ENCODE data around the gene CTDSPL.

CTDSPL gene

DNA sequence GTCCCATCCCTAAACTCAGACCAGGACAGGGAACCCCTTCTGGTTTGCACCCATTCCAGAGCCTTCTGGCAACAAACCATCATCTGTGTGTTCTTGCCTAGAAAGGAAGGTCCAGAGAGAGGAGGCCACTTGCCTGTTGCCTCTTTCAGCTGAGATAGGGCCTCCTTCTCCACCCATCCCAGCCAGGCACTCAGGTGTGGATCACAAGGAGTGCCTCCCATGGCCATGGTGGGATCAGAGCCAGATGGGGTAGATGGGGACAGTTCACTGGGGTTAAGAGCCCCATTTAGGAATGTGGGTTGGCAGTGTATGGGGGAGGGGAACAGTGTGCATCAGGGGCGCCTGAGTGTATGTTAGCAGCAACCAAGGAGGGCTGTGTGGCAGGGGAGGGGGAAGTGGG, 8.9 kb upstream of the CTDSPL start:
- Histone ChIP-seq H3K4me2 (ENCODE audit: insufficient read depth, low read length, poor library complexity, severe bottlenecking) (no peak overlapping the region), H3K18ac (ENCODE audit: low read length) (no peak overlapping the region), H2BK15ac (ENCODE audit: low read length) (no peak overlapping the region), H3K27me3 (ENCODE audit: control insufficient read depth in 3 of 3, insufficient read depth in 3 of 3, low read depth in 1 of 3, low read length in 3 of 3) (no peaks in the 10 kb centered on the region), H2BK120ac (ENCODE audit: low read depth, low read length) (no peak overlapping the region), H2BK12ac (ENCODE audit: low read length) (no peak overlapping the region), H4K91ac (ENCODE audit: low read depth, low read length, poor library complexity) (no peak overlapping the region), H3K9me3 (replicated peaks in 1 of 2; ENCODE audit: control insufficient read depth in 2 of 2, insufficient read depth in 1 of 2, low read depth in 1 of 2, low read length in 2 of 2) (no peaks in the 10 kb centered on the region), H3K36me3 (replicated peaks in 1 of 2; ENCODE audit: control insufficient read depth in 2 of 2, insufficient read depth in 2 of 2, low read length in 2 of 2) (no peaks in the 10 kb centered on the region), H3K79me1 (ENCODE audit: low read depth, low read length) (no peaks in the 10 kb centered on the region), H2AK5ac (ENCODE audit: low read depth, low read length) (no peak overlapping the region), H3K4ac (ENCODE audit: low read length) (no peak overlapping the region), H3K9ac (ENCODE audit: low read depth, low read length, poor library complexity) (peak overlapping the region; percentile 27), H3K14ac (ENCODE audit: low read length) (no peak overlapping the region), H2AFZ (ENCODE audit: low read length) (no peak overlapping the region), H4K8ac (ENCODE audit: low read depth, low read length) (no peak overlapping the region), H3K4me1 (ENCODE audit: control insufficient read depth in 2 of 2, insufficient read depth in 1 of 2, low read depth in 1 of 2, low read length in 2 of 2) (peaks cover 0 to 1% of the 10 kb centered on the region in 2 donors), H3K4me3 (ENCODE audit: low read length in 2 of 2) (no peak overlapping the region), H3K23ac (ENCODE audit: low read depth, low read length, poor library complexity) (peak overlapping the region; percentile 21), H2BK5ac (ENCODE audit: low read length) (no peak overlapping the region), H3K27ac (replicated peaks; ENCODE audit: low read length) (no peak overlapping the region)
- no peak for DNase-seq (ENCODE audit: low spot score)
- no CpG with 5 or more reads among the region's 1 CpG for WGBS, 2 donors (ENCODE audit: extremely low coverage in 2 of 2, insufficient read length in 2 of 2, insufficient replicate concordance in 1 of 2)

GRCh38 chr3:37853691-37854413, 7.8 kb upstream of the CTDSPL start:
- H3K14ac ChIP-seq (ENCODE audit: low read length): no peak overlapping the region
- H3K4me3 ChIP-seq (ENCODE audit: low read length in 2 of 2): no peak overlapping the region
- H3K23ac ChIP-seq (ENCODE audit: low read depth, low read length, poor library complexity): no peak overlapping the region
- no peak overlapping the region for H2BK15ac ChIP-seq (ENCODE audit: low read length)
- no peak overlapping the region for H3K4ac ChIP-seq (ENCODE audit: low read length)
- H3K4me2 ChIP-seq (ENCODE audit: insufficient read depth, low read length, poor library complexity, severe bottlenecking): no peak overlapping the region
- no peak overlapping the region for H2BK120ac ChIP-seq (ENCODE audit: low read depth, low read length)
- H2BK12ac ChIP-seq (ENCODE audit: low read length): no peak overlapping the region
- H3K4me1 ChIP-seq (ENCODE audit: control insufficient read depth in 2 of 2, insufficient read depth in 1 of 2, low read depth in 1 of 2, low read length in 2 of 2): peaks cover 0 to 1% of the 10 kb centered on the region in 2 donors
- no peak overlapping the region for H4K8ac ChIP-seq (ENCODE audit: low read depth, low read length)
- WGBS, 2 donors (ENCODE audit: extremely low coverage in 2 of 2, insufficient read length in 2 of 2, insufficient replicate concordance in 1 of 2): no CpG with 5 or more reads among the region's 11 CpGs
- H3K36me3 ChIP-seq (replicated peaks in 1 of 2; ENCODE audit: control insufficient read depth in 2 of 2, insufficient read depth in 2 of 2, low read length in 2 of 2): no peaks in the 10 kb centered on the region
- no peak overlapping the region for H4K91ac ChIP-seq (ENCODE audit: low read depth, low read length, poor library complexity)
- peak overlapping the region; percentile 12 for H2AK5ac ChIP-seq (ENCODE audit: low read depth, low read length)
- H3K18ac ChIP-seq (ENCODE audit: low read length): no peak overlapping the region
- no peaks in the 10 kb centered on the region for H3K9me3 ChIP-seq (replicated peaks in 1 of 2; ENCODE audit: control insufficient read depth in 2 of 2, insufficient read depth in 1 of 2, low read depth in 1 of 2, low read length in 2 of 2)
- no peak overlapping the region for H3K27ac ChIP-seq (replicated peaks; ENCODE audit: low read length)
- H2BK5ac ChIP-seq (ENCODE audit: low read length): no peak overlapping the region
- no peaks in the 10 kb centered on the region for H3K79me1 ChIP-seq (ENCODE audit: low read depth, low read length)
- no peak overlapping the region for H2AFZ ChIP-seq (ENCODE audit: low read length)
- DNase-seq (ENCODE audit: low spot score): no peak
- H3K27me3 ChIP-seq (ENCODE audit: control insufficient read depth in 3 of 3, insufficient read depth in 3 of 3, low read depth in 1 of 3, low read length in 3 of 3): no peaks in the 10 kb centered on the region
- peak overlapping the region; percentile 13 for H3K9ac ChIP-seq (ENCODE audit: low read depth, low read length, poor library complexity)

GRCh38 chr3:37855363-37855970, 6.2 kb upstream of the CTDSPL start:
- peak overlapping the region in 1 of 2 donors; percentile 4 for H3K4me3 ChIP-seq (ENCODE audit: low read length in 2 of 2)
- no peak overlapping the region for H3K27ac ChIP-seq (replicated peaks; ENCODE audit: low read length)
- H3K9ac ChIP-seq (ENCODE audit: low read depth, low read length, poor library complexity): no peak overlapping the region
- no CpG with 5 or more reads among the region's 5 CpGs for WGBS, 2 donors (ENCODE audit: extremely low coverage in 2 of 2, insufficient read length in 2 of 2, insufficient replicate concordance in 1 of 2)
- H3K4me2 ChIP-seq (ENCODE audit: insufficient read depth, low read length, poor library complexity, severe bottlenecking): no peak overlapping the region
- H2AFZ ChIP-seq (ENCODE audit: low read length): no peak overlapping the region
- DNase-seq (ENCODE audit: low spot score): peak; percentile 71
- no peak overlapping the region for H2BK5ac ChIP-seq (ENCODE audit: low read length)
- H3K23ac ChIP-seq (ENCODE audit: low read depth, low read length, poor library complexity): no peak overlapping the region
- H3K9me3 ChIP-seq (replicated peaks in 1 of 2; ENCODE audit: control insufficient read depth in 2 of 2, insufficient read depth in 1 of 2, low read depth in 1 of 2, low read length in 2 of 2): peaks cover 3 to 4% of the 10 kb centered on the region in 2 donors
- no peak overlapping the region for H3K4ac ChIP-seq (ENCODE audit: low read length)
- H3K79me1 ChIP-seq (ENCODE audit: low read depth, low read length): no peaks in the 10 kb centered on the region
- H2BK120ac ChIP-seq (ENCODE audit: low read depth, low read length): no peak overlapping the region
- H3K27me3 ChIP-seq (ENCODE audit: control insufficient read depth in 3 of 3, insufficient read depth in 3 of 3, low read depth in 1 of 3, low read length in 3 of 3): no peaks in the 10 kb centered on the region
- no peak overlapping the region for H4K91ac ChIP-seq (ENCODE audit: low read depth, low read length, poor library complexity)
- H3K36me3 ChIP-seq (replicated peaks in 1 of 2; ENCODE audit: control insufficient read depth in 2 of 2, insufficient read depth in 2 of 2, low read length in 2 of 2): no peaks in the 10 kb centered on the region
- H3K18ac ChIP-seq (ENCODE audit: low read length): no peak overlapping the region
- H2AK5ac ChIP-seq (ENCODE audit: low read depth, low read length): no peak overlapping the region
- no peak overlapping the region for H2BK15ac ChIP-seq (ENCODE audit: low read length)
- no peak overlapping the region for H3K14ac ChIP-seq (ENCODE audit: low read length)
- no peak overlapping the region for H2BK12ac ChIP-seq (ENCODE audit: low read length)
- H4K8ac ChIP-seq (ENCODE audit: low read depth, low read length): no peak overlapping the region
- peaks cover 4 to 6% of the 10 kb centered on the region in 2 donors for H3K4me1 ChIP-seq (ENCODE audit: control insufficient read depth in 2 of 2, insufficient read depth in 1 of 2, low read depth in 1 of 2, low read length in 2 of 2)

- Histone ChIP-seq H2BK120ac (ENCODE audit: low read depth, low read length) (no peak overlapping the region), H3K9me3 (replicated peaks in 1 of 2; ENCODE audit: control insufficient read depth in 2 of 2, insufficient read depth in 1 of 2, low read depth in 1 of 2, low read length in 2 of 2) (peaks cover 3 to 4% of the 10 kb centered on the region in 2 donors), H3K4me1 (ENCODE audit: control insufficient read depth in 2 of 2, insufficient read depth in 1 of 2, low read depth in 1 of 2, low read length in 2 of 2) (peaks cover 6 to 10% of the 10 kb centered on the region in 2 donors), H3K18ac (ENCODE audit: low read length) (no peak overlapping the region), H2AK5ac (ENCODE audit: low read depth, low read length) (no peak overlapping the region), H3K79me1 (ENCODE audit: low read depth, low read length) (peaks cover 4% of the 10 kb centered on the region), H2AFZ (ENCODE audit: low read length) (no peak overlapping the region), H3K4ac (ENCODE audit: low read length) (no peak overlapping the region), H2BK15ac (ENCODE audit: low read length) (no peak overlapping the region), H3K4me3 (ENCODE audit: low read length in 2 of 2) (no peak overlapping the region), H3K4me2 (ENCODE audit: insufficient read depth, low read length, poor library complexity, severe bottlenecking) (no peak overlapping the region), H3K36me3 (replicated peaks in 1 of 2; ENCODE audit: control insufficient read depth in 2 of 2, insufficient read depth in 2 of 2, low read length in 2 of 2) (no peaks in the 10 kb centered on the region), H2BK5ac (ENCODE audit: low read length) (no peak overlapping the region), H4K91ac (ENCODE audit: low read depth, low read length, poor library complexity) (no peak overlapping the region), H3K9ac (ENCODE audit: low read depth, low read length, poor library complexity) (no peak overlapping the region), H3K14ac (ENCODE audit: low read length) (no peak overlapping the region), H4K8ac (ENCODE audit: low read depth, low read length) (no peak overlapping the region), H3K27ac (replicated peaks; ENCODE audit: low read length) (no peak overlapping the region), H2BK12ac (ENCODE audit: low read length) (no peak overlapping the region), H3K23ac (ENCODE audit: low read depth, low read length, poor library complexity) (no peak overlapping the region), H3K27me3 (ENCODE audit: control insufficient read depth in 3 of 3, insufficient read depth in 3 of 3, low read depth in 1 of 3, low read length in 3 of 3) (no peaks in the 10 kb centered on the region)
- no CpG with 5 or more reads among the region's 2 CpGs for WGBS, 2 donors (ENCODE audit: extremely low coverage in 2 of 2, insufficient read length in 2 of 2, insufficient replicate concordance in 1 of 2)
- no peak for DNase-seq (ENCODE audit: low spot score)
Observed at GRCh38 chr3:37856381-37856780, 5.3 kb upstream of the CTDSPL start.

All from neuronal stem cell (in vitro differentiated cells).